ENCODE results near the gene HEG1. TPM values are rescaled to one million over a fixed set of nuclear protein-coding genes. Genes with fewer than 3 reads are reported as not detected.

HEG1 gene
- total RNA-seq, 1 experiment from 2014 or later: 1.2 TPM

DNA sequence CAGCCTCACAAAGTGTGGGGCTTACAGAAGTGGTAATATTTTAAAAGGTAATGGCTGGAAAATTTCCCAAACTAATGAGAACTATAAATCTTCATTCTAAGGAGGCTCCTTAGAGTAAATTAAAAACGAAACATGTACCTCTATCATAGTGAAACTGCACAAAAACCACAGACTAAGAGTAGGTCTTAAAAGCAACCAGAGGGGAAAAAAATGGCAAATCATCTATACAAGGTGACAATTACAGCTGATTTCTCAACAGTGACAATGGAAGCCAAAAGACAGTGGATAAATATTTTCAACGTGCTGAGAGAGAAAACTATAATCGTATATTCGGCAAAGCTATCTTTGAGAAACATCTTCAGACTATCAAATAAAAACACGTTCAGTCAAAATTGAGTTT is 20.6 kb downstream of the HEG1 start:
- Histone ChIP-seq H3K79me2 (ENCODE audit: low read length) (no peaks in the 10 kb centered on the region), H3K27ac (ENCODE audit: low read length) (no peak overlapping the region), H2AFZ (ENCODE audit: low read length) (no peak overlapping the region), H3K4me1 (ENCODE audit: insufficient read depth, low read length) (no peaks in the 10 kb centered on the region), H3F3A (ENCODE audit: low read length, unreplicated experiment) (no peaks in the 10 kb centered on the region), H3K9ac (ENCODE audit: low read length) (no peak overlapping the region), H3K27me3 (ENCODE audit: low read length) (no peaks in the 10 kb centered on the region), H3K36me3 (ENCODE audit: low read depth, low read length) (no peaks in the 10 kb centered on the region), H3K4me2 (ENCODE audit: low read length) (no peak overlapping the region), H3K9me3 (ENCODE audit: low read length) (no peaks in the 10 kb centered on the region), H3K4me3 (ENCODE audit: low read length) (no peak overlapping the region), H4K20me1 (ENCODE audit: low read length) (no peaks in the 10 kb centered on the region), H3K9me2 (replicated peaks; ENCODE audit: low read length) (no peaks in the 10 kb centered on the region)
- TF ChIP-seq EZH2 (IDR thresholded peaks at IDR 0.05; ENCODE audit: low read length, unreplicated experiment) (no peak), EZH2phosphoT487 (IDR thresholded peaks at IDR 0.05; ENCODE audit: borderline replicate concordance, low read length) (no peak)
- TF ChIP-seq, protein P1, sequence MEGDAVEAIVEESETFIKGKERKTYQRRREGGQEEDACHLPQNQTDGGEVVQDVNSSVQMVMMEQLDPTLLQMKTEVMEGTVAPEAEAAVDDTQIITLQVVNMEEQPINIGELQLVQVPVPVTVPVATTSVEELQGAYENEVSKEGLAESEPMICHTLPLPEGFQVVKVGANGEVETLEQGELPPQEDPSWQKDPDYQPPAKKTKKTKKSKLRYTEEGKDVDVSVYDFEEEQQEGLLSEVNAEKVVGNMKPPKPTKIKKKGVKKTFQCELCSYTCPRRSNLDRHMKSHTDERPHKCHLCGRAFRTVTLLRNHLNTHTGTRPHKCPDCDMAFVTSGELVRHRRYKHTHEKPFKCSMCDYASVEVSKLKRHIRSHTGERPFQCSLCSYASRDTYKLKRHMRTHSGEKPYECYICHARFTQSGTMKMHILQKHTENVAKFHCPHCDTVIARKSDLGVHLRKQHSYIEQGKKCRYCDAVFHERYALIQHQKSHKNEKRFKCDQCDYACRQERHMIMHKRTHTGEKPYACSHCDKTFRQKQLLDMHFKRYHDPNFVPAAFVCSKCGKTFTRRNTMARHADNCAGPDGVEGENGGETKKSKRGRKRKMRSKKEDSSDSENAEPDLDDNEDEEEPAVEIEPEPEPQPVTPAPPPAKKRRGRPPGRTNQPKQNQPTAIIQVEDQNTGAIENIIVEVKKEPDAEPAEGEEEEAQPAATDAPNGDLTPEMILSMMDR (conservative IDR thresholded peaks at IDR 0.05; ENCODE audit: low read depth, low read length): no peak
- ATAC-seq (no peak), DNase-seq (no peak)
- BruUV-seq (replicated peaks): no TSS peak
- POLR2A ChIA-PET (ENCODE audit: unreplicated experiment): no interaction called here
- intact Hi-C loops (cut with micrococcal nuclease): no loop called here
- CTCF ChIA-PET: no interaction called here

DNA sequence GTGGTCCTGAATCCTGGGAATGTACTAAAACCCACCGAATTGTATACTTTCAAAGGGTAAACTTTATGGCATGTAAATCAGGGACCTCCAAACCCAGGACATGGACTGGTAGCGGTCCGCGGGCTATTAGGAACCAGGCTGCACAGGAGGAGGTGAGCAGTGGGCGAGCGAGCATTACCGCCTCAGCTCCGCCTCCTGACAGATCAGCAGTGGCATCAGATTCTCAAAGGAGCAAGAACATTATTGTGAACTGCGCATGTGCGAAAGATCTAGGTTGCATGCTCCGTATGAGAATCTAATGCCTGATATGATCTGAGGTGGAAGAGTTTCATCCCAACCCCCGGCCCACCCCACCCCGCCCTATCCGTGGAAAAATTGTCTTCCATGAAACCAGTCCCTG is 22.2 kb downstream of the HEG1 start:
- Histone ChIP-seq H3K9me3 (ENCODE audit: low read length) (no peaks in the 10 kb centered on the region), H3K4me2 (ENCODE audit: low read length) (no peak overlapping the region), H3K36me3 (ENCODE audit: low read depth, low read length) (no peaks in the 10 kb centered on the region), H3K9me2 (replicated peaks; ENCODE audit: low read length) (no peaks in the 10 kb centered on the region), H4K20me1 (ENCODE audit: low read length) (no peaks in the 10 kb centered on the region), H3K4me1 (ENCODE audit: insufficient read depth, low read length) (no peaks in the 10 kb centered on the region), H2AFZ (ENCODE audit: low read length) (no peak overlapping the region), H3K4me3 (ENCODE audit: low read length) (no peak overlapping the region), H3K79me2 (ENCODE audit: low read length) (no peaks in the 10 kb centered on the region), H3K27me3 (ENCODE audit: low read length) (no peaks in the 10 kb centered on the region), H3K27ac (ENCODE audit: low read length) (no peak overlapping the region), H3K9ac (ENCODE audit: low read length) (no peak overlapping the region), H3F3A (ENCODE audit: low read length, unreplicated experiment) (no peaks in the 10 kb centered on the region)
- CTCF ChIA-PET: no interaction called here
- TF ChIP-seq, protein P1 (conservative IDR thresholded peaks at IDR 0.05; ENCODE audit: low read depth, low read length): no peak
- TF ChIP-seq EZH2phosphoT487 (IDR thresholded peaks at IDR 0.05; ENCODE audit: borderline replicate concordance, low read length): no peak
- no peak for TF ChIP-seq EZH2 (IDR thresholded peaks at IDR 0.05; ENCODE audit: low read length, unreplicated experiment)
- POLR2A ChIA-PET (ENCODE audit: unreplicated experiment): no interaction called here
- DNase-seq (no peak), ATAC-seq (no peak)
- BruUV-seq (replicated peaks): no TSS peak
- intact Hi-C loops (cut with micrococcal nuclease): no loop called here

DNA sequence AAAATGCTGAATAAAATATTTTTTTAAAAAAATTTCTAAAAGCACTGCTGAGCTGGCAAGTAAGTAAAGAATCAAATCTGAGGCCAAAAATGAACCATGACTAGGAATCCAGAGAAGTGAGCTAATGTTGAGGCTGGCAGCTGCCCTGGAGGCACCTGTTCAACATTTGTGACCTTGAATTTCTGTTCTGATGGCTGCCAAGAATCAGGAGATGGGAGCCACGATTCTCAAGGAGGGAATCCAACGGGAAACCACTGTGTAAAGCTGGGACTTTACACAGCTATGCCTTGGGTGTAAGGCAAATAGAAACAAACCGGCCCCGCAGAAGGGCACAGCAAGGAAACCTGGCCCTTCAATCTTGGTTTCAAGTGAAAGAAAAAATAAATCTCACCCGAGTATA is 22.7 kb downstream of the HEG1 start:
- ATAC-seq (no peak), DNase-seq (no peak)
- Histone ChIP-seq H3K36me3 (ENCODE audit: low read depth, low read length) (no peaks in the 10 kb centered on the region), H3K79me2 (ENCODE audit: low read length) (no peaks in the 10 kb centered on the region), H3K4me2 (ENCODE audit: low read length) (no peak overlapping the region), H3F3A (ENCODE audit: low read length, unreplicated experiment) (no peaks in the 10 kb centered on the region), H3K9me2 (replicated peaks; ENCODE audit: low read length) (no peaks in the 10 kb centered on the region), H3K27me3 (ENCODE audit: low read length) (no peaks in the 10 kb centered on the region), H3K9me3 (ENCODE audit: low read length) (no peaks in the 10 kb centered on the region), H3K4me1 (ENCODE audit: insufficient read depth, low read length) (no peaks in the 10 kb centered on the region), H3K4me3 (ENCODE audit: low read length) (no peak overlapping the region), H2AFZ (ENCODE audit: low read length) (no peak overlapping the region), H3K27ac (ENCODE audit: low read length) (no peak overlapping the region), H4K20me1 (ENCODE audit: low read length) (no peaks in the 10 kb centered on the region), H3K9ac (ENCODE audit: low read length) (no peak overlapping the region)
- intact Hi-C loops (cut with micrococcal nuclease): no loop called here
- ChIA-PET CTCF (no interaction called here), POLR2A (ENCODE audit: unreplicated experiment) (no interaction called here)
- no peak for TF ChIP-seq EZH2 (IDR thresholded peaks at IDR 0.05; ENCODE audit: low read length, unreplicated experiment)
- TF ChIP-seq EZH2phosphoT487 (IDR thresholded peaks at IDR 0.05; ENCODE audit: borderline replicate concordance, low read length): no peak
- TF ChIP-seq, protein P1 (conservative IDR thresholded peaks at IDR 0.05; ENCODE audit: low read depth, low read length): no peak
- BruUV-seq (replicated peaks): no TSS peak
